ENCODE data around the gene MLLT1.
"Not testable (repeated sequence)": the region's sequence is repeated elsewhere in the genome, so short reads cannot be mapped to it uniquely, and the experiment has no call there.

Gene MLLT1, protein sequence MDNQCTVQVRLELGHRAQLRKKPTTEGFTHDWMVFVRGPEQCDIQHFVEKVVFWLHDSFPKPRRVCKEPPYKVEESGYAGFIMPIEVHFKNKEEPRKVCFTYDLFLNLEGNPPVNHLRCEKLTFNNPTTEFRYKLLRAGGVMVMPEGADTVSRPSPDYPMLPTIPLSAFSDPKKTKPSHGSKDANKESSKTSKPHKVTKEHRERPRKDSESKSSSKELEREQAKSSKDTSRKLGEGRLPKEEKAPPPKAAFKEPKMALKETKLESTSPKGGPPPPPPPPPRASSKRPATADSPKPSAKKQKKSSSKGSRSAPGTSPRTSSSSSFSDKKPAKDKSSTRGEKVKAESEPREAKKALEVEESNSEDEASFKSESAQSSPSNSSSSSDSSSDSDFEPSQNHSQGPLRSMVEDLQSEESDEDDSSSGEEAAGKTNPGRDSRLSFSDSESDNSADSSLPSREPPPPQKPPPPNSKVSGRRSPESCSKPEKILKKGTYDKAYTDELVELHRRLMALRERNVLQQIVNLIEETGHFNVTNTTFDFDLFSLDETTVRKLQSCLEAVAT

DNA sequence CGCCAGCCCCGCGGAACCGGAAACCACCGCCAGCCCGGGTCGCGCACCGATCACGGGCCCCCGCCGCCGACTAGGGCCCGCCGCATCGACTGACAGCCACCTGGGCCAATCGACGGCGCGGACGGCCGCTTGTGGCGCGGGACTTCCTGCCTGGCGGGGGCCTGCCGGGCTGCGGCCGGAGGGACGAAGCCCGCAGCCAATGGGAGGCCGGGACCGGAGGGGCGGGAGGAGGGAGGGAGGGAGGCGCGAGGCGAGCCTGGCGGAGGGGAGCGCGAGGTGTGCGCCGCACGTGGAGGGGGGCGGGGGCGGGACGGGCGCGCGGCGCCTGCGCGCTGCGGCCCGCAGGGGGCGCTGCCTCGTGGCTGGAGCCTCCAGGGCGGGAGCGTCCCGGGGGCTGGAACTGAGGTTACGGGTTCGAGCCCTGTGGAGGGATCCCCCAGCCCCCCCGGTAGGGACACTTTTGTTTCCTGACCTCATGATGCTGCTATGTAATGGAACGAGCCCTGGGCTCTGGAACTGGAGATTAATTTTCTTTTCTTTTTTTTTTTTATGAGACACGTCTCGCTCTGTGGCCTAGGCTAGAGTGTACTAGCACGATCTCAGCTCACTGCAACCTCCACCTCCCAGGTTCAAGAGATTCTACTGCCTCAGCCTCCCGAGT lies at the start of gene MLLT1:
Gene MLLT1, minus strand, starts transcription at position 45 of the 661 bp plus-strand sequence. CDS start 191 bp downstream, outside the sequence.
- DNase-seq = peak; percentile 97

DNA sequence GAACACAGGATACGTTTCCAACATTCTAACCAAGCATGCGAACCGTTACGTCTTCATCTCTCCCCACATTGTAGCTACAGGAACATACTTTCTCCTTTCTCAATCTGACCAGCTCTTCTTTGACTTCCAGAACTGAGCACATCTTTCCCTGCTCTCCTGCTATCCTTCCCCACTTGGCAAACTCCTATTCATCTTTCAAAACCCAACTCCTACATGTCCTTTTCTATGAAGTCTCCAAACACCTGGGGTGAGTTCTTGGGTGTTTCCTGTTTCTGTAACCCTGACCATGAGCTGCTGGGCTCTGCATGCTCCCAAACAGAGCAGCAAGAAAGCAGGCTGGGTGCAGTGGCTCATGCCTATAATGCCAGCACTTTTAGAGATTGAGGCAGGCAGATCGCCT lies 47.0 kb upstream of the MLLT1 start:
- no peak for DNase-seq

DNA sequence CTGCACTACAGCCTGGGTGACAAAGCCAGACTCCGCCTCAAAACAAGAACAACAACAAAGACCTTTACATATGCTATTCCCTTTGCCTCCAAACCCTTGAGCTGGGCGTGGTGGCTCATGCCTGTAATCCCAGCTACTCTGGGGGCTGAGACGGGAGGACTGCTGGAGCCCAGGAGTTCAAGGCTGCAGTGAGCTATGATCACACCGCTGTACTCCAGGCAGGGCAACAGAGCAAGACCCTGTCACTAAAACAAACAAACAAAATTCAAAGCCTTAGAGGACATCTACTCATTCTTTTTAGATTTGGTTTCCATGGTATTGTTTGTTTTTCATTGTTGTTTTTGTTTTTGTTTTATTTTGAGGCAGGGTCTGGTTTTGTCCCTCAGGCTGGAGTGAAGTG lies 45.8 kb upstream of the MLLT1 start:
- no peak for DNase-seq

DNA sequence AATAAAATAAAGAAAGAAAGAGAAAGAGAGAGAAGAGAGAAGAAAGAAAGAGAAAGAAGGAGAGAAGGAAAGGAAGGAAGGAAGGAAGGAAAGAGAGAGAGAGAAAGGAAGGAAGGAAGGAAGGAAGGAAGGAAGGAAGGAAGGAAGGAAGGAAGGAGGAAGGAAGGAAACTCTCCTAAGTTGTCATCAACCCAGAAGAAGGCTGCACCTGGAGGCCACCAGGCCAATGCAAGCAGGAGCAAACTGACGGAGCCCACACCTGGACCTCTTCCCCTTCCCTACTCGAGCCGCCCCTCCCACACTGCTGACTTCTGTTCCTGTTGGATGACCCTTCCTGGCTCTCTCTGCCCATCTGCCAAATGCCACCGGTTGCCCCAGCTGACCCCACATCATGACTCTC lies 45.0 kb upstream of the MLLT1 start:
- no peak for DNase-seq

DNA sequence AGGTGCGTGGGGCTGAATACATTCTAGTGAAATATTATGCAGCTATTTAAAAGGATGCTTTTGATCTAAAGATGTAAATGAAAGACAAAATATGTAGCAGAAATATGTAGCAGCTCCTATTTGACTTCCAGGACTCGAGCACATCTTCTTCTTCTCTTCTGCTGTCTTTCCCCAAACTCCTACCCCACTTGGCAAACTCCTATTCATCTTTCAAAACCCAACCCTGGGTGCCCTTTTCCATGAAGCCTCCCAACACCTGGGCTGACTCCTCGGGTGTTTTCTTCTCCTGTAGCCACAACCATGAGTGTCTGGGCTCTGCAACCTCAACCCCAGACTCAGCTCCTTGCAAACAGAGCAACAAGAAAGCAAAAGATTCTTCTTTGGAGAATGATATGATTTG lies 42.5 kb upstream of the MLLT1 start:
- DNase-seq = no peak

DNA sequence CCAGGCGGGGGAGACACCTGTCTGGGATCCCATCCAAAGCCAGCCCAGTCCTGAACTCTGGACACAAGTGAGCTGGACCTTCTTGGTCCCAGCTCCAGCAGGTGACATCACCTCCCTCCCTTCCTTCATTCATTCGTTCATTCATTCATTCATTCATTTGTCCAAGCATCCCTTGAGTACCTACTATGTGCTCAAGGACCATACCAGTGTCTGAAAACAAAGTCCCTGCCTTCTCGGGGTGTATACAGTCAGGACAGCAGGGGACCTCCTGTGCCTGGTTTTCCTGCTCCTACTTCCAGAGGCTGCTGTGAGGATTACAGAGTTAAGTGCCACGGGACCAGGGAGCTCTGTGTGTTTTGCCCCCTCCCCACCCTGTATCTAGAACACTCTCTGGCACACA lies 39.6 kb upstream of the MLLT1 start:
- no peak for DNase-seq

DNA sequence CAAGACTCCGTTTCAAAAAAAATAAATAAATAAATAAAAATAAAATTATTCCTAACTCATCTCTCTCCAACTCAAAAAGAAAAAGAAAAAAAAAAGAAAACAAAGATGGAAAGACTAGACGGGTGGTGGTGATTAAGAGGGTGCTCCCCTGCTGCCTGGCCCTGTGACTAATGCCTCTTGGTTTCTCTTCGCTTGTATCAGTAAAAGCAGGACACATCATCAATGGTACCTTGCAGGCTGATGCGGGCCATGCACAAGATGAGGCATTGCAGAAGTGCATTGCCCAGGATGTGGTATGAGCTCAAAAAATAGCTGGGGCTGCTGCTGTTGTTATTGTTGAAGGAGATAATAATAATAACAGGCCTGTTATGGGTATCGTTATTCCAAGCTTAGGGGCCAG lies 39.0 kb upstream of the MLLT1 start:
- no peak for DNase-seq

DNA sequence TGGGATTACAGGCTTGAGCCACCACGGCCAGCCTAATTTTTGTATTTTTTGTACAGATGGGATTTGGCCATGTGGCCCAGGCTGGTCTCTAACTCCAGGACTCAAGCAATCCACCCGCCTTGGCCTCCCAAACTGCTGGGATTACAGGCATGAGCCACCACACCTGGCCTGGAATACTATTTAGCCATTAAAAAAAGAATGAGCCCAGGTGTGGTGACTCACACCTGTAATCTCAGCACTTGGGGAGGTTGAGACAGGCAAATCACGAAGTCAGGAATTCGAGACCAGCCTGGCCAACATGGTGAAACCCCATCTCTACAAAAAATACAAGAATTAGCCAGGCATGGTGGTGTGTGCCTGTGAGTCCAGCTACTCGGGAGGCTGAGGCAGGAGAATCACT lies 35.9 kb upstream of the MLLT1 start:
- DNase-seq = not testable (repeated sequence)

DNA sequence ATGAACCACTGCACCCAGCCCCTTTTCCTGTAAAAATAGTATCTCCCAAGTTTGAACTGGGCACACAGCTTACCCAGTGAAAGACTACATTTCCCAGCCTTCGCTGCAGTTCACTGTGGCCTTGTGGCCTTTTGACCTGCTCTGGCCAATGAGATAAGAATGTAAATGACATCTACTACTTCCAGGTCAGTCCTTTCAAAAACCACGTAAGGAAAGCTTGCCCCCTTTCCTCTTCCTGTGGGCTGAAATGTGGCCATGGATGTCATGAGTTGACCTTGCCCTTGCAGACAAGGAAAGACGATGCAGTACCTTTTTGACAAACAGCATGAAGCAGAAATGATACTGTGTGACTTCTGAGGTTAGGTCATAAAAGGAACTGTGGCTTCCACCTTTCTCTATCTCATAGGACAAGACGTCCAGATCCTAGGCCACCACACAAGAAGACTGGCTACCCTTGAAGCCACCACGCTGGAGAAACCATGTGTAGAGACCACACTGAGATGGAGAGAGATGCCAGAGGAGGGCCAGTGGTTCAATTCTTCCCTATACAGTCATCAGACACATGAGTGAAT lies 33.7 kb upstream of the MLLT1 start:
- no peak for DNase-seq

DNA sequence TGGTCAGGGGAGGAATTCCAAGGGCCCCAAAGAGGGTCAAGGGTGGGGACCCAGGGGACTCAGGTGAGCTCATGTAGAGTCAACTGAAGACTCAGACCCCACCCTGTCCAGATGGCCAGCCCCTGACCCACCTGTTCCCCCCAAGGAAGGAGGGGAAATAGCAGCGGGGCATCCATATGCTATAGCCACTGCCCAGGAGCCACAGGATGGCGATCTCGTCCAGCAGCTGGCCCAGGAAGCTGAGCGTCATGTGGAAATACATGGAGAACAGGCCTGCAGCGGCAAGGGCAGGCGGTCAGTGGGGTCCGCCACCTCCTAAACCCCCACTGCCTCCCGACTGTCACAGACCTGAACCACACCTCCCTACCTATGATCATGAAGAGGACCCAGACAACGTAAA lies 32.2 kb upstream of the MLLT1 start:
- no peak for DNase-seq

DNA sequence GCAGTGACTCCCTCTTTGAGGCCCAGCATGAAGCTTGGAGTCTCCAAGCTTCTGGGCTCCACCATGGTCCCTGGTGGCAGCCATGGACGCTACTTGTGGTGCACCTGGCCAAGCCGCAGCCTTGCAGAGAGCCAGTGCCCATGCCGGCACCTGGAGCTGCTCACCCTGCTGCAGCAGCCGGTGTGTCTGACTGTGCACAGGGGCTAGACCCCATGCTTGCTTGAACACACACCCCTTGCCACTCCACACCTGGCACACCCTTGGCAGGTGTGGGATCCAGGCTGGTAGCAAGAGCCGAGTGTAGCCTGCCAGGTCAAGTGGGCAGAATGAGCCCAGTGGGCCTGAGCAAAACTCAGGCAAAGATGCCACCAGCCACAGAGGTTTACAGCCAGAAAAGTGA lies 18.6 kb upstream of the MLLT1 start:
- DNase-seq = no peak

DNA sequence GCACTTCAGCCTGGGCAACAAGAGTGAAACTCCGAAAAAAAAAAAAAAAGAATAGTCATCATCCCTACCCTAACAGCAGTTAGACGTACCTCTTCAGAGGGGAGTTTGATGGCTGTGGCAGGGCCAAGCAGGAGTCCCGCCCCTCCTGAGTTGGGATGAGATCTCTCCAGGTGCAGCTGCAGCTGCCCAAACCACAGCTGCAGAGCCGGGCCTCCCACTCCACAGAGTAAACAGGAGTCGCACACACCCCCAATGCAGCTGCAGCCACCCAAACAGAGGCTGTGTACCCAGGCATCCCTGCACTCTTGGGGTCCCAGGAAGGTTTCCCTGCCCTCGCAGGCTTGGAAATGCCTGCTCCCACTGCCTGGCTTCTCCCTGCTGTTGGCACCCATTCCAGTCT lies 17.4 kb upstream of the MLLT1 start:
- DNase-seq = no peak

DNA sequence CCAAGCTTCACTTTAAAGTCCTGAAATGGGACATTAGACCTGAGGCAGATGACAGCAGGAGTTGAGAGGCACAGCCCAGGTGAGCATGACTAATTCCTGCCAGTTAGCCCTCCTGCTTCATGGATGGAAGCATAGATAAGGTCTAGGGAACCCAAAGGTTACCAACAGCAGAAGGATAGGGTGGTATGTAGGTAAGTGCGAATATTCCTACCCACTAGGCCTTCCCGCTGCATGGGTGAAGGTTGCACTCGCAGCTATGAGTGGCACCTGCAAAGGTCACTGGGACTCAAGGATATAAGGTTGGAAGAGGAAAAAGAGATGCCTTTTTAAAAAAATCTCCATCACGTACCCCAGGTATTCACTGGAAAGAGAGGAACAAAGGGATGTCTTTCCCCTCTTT lies 12.2 kb upstream of the MLLT1 start:
- DNase-seq = no peak

DNA sequence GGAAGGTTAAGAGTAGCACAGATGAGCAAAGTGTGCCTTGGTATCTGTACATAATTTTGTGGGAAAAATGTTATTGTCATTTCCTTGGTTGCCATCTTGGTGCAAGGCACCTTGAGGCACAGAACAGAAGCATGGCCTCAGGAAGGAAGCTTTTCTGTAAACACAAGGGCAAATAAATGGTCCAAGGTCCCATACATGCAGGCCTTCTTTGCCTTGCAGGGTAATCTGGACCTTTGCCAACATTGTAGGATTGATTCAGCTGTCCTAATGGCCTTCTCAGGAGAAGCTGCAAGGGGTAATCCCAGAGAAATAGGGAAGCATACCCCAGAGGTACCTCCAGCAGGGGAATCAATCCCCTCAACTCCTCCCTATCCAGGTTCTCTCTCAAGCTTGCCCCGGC lies 9.0 kb upstream of the MLLT1 start:
- DNase-seq = no peak

DNA sequence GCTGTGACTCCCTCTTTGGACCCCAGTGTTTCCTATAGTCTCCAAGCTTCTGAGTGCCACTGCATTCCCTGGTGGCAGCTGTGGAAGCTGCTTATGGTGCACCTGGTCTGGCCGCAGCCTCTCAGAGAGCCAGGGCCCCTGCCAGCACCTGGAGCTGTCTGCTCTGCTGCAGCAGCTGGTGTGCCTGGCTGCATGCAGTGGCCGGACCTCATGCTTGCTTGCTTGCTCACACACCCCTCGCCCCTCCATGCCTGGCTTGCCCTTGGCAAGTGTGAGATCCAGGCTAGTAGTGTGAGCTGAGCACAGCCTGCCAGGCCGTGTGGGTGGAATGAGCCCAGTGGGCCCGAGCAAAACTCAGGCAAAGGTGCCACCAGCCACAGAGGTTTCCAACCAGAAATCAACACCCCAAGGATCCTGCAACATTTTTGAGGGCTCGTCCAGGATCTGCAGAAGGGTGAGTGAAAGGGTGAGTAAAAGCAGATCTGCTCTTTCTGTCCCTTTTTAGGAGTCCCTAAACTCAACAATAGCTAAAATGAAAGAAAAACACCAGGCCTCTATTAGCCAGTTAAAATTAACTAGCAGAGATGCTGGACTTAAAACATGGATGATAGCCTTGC lies 7.6 kb upstream of the MLLT1 start:
- DNase-seq = no peak

DNA sequence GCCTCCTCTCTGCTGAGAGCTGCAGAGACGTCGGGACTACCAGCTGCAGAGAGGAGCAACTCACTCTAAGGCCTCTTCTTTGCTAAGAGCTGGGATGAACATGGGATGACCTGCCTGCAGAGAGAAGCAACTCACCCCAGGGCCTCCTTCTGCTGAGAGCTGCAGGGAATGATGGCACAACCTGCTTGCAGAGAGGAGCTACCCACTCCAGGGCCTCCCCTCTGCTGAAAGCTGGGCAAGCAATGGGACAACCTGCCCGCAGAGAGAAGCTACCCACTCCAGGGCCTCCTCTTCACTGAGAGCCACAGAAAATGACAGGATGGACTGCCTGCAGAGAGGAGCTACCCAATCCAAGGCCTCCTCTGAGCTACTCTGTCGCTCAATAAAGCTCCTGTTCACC lies 6.9 kb upstream of the MLLT1 start:
- no peak for DNase-seq

DNA sequence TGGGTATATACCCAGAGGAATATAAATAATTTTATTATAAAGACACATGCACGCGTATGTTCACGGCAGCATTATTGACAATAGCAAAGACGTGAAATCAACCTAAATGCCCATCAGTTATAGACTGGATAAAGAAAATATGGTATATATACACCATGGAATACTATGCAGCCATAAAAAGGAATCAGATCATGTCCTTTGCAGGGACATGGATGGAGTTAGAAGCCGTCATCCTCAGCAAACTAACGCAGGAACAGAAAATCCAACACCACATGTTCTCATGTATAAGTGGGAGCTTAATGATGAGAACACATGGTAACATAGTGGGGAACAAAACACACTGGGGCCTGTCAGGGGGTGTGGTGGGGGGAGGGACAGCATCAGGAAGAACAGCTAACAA lies 2.6 kb upstream of the MLLT1 start:
- not testable (repeated sequence) for DNase-seq

DNA sequence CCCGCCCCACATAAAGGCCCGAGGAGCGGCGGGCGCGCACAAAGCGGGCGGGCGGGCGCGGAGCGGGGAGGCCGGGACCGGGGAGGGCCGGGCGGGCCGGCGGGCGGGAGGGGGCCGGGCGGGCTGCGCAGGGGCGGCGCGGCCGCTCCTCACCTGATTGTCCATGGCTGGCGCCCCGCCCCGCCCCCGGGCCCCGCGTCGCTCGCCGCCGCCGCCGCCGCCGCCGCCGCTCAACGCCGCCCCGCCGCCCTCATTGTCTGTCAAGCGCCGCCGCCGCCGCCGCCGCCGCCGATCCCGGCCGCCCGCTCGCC lies 200 bp downstream of the MLLT1 start:
- no peak for DNase-seq

DNA sequence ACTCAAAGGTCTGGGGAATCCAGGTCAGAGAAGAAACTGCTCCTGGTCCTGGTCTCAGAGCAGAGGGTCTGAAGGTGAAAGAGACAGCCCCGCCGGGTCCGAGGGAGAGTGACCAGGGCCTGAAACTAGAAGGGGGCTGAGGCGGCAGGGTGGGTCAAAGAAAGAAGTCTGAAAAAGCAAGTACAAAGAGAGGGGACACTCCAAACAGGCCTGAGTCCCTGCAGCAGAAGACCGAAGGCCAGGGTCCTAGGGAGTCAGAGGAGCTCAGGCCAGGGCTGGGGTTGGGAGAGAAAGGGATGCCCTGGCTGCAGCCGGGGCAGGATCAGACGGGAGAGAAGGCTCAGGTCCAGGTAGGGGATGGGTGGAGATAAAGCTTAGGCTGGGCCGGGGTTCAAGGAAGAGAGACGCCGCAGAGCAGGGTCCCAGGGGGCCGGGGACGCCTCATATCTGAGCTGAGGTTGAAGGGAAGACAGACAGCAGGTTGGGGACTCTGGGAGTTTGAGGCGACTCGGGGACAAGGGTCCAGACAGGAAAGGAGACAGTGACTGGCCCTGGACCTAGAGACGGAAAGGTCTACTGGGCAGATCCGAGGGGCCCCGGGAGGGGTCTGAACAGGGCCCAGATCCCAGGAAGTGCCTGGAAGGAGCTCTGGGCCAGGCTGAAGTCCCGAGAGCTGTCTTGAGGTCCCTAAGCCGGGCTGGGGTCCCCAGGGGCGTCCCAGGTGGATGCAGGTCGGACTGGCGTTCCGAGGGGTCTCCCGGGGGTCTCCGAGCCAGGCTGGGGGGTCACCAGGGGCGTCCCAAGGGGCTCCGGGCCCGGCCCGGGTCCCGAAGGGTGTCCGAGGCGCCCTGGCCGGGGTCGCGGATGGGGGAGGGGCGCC lies 795 bp downstream of the MLLT1 start:
- peak; percentile 36 for DNase-seq

DNA sequence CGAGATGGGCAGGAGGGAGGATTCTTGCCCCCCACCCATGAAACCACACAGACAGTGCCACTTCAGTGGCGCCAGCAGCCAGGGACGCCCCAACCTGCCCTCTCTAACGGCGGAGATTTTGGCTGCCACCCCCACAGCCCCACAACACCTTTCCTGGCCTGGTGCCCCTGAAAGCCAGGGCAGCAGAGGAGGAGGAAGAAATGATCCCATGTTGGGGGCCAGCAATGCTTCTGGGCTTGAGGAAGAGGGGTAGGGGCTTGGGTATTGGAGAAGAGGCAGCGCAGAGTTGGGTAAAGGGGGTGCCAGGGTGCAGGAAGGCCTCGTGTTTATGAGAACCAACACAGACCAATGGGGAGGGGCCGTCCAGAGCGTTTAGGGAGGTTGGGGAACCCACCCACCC lies 1.7 kb downstream of the MLLT1 start:
- no peak for DNase-seq

DNA sequence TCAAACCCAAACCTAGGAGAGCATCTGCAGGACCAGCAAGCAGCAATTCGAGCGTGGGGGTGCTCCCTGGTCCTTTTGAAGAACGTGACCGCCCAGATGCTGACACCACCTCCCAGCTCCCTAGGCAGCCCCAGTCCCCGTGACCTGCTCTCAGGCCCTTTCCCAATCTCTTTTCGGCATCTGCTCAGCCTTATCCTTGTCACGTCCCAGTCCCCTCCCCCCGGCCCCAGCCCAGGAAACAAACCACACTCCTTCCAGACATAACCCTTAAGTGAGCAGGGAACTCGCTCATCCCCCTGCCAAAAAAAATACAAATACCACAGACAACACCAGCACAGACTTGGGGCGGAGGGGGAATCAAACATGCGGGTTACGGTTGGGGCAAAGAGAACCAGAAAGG lies 3.3 kb downstream of the MLLT1 start:
- DNase-seq = no peak

DNA sequence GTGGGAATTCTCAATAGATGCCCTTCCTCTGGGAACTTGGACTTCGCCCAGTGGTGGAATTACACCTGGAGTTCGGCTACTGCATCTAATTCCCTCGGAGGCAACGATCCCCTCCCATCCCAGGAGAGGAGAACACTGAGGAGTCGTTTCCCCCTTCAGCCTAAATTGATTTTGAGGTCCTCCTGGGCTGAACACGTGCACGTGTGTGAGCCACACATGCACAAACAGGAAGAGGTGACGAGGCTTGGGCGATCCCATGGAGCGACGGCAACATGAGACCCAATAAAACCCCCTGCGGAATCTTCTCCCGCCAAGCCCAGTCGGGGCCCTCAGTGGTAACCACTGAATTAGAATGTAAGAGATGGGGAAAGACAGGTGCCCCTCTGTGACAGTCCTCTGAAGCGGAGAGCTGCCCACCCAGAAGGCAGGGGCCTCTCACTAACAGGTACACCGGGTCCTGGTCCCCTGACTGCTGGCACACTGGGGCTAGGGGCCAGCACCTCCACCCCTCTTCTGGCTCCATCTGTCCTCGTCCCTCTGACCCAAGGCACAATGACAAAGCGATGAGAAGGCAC lies 4.5 kb downstream of the MLLT1 start:
- DNase-seq = no peak
